Motor neuron (in vitro differentiated cells): ENCODE data around the gene TCP10L. TPM values are rescaled to one million over a fixed set of nuclear protein-coding genes. Genes with fewer than 3 reads are reported as not detected.
A peak's percentile ranks its signal among the peaks of the same experiment; 100 is the strongest.
"Not testable (repeated sequence)": the region's sequence is repeated elsewhere in the genome, so short reads cannot be mapped to it uniquely, and the experiment has no call there.

Experiments used
- ATAC-seq, 8 experiments: fragments of 200-7000 bp; cut with Tn5 transposase; replicated peaks in 6 of 8; 2 replicates each; pipeline ENCODE4 v1.8.0; 2021; ENCODE audit warnings: mild to moderate bottlenecking in 8 of 8, moderate library complexity in 8 of 8
- H3K27ac ChIP-seq, 2 donors: fragments of 250-450 bp; sonication (Bioruptor Pico); 2 replicates each; pipeline ENCODE4 v1.9.0; 2021; ENCODE audit warnings: antibody characterized with exemption in 2 of 2, mild to moderate bottlenecking in 2 of 2, moderate library complexity in 1 of 2
- H3K4me1 ChIP-seq, 2 donors: fragments of 250-450 bp; sonication (Bioruptor Pico); replicated peaks in 1 of 2; 2 replicates each; pipeline ENCODE4 v1.6.1; 2021; ENCODE audit warnings: antibody characterized with exemption in 2 of 2, mild to moderate bottlenecking in 2 of 2, moderate library complexity in 1 of 2
- H3K4me3 ChIP-seq, 5 donors: fragments of 250-450 bp; sonication (Bioruptor Pico); 2 replicates each; pipeline ENCODE4 v1.9.0; 2021; ENCODE audit warnings: antibody characterized with exemption in 5 of 5, mild to moderate bottlenecking in 5 of 5, moderate library complexity in 4 of 5
- WGBS, 10 experiments: fragments of 450-650 bp; shearing (Covaris generic); methylation state at CpG; one replicate each; pipeline ENCODE4 v1.0.0; 2022; 5-methylcytosine and 5-hydroxymethylcytosine counted together
- in situ Hi-C, 9 experiments: fragments of 400-800 bp; cut with MboI; loops; one replicate each; pipeline ENCODE4 v1.15.0; 2021; ENCODE audit warnings: low sequenced_read_pairs in 9 of 9, low pct_unique_long_range_greater_than_20kb in 2 of 9; ENCODE audit not compliant: unreplicated experiment in 9 of 9
- total RNA-seq, 8 experiments: library from RNA; unstranded; fragments of 300-600 nt; gene quantifications; 2 replicates each; pipeline versions ENCODE4 v1.2.3 to v1.2.4, GENCODE V29; 2022

Gene TCP10L
- total RNA-seq, 8 experiments from 2014 or later: 0.46 to 6.3 (median 1.6) TPM; not detected in 1

GRCh38 chr21:32545948-32546441, 39.3 kb downstream of the TCP10L start:
- Histone ChIP-seq H3K4me3 (no peak overlapping the region), H3K27ac (no peak overlapping the region), H3K4me1 (no peaks in the 10 kb centered on the region)
- in situ Hi-C loops: no loop called here
- WGBS, 10 experiments: 3 to 94% (median 84%) methylated on average over 3 to 6 of the region's 6 CpGs
- no peak for ATAC-seq

DNA sequence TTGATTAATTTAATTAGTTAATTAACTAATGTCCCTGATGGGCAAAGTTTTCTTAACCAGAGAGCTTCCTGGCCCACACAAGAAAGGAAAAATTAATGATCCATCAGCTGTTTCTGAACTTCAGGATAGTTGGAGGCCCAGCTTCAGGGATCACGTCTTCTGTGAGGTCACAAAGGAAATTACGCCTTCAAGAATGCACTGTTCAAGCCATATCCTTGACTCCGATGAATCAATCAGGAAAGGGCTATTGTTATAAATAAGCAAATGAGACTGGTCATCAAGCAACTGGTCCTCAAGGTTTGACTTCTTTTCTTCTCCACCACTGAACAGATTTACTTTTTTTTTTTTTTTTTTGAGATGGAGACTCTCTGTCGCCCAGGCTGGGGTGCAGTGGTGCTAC, 40.6 kb downstream of the TCP10L start:
- in situ Hi-C loops: no loop called here
- no peak for ATAC-seq
- WGBS, 10 experiments: 71 to 100% (median 89%) methylated on average over 1 to 4 of the region's 4 CpGs; no CpG with 5 or more reads in 1 of the 10 experiments
- H3K4me1 ChIP-seq: no peaks in the 10 kb centered on the region
- H3K4me3 ChIP-seq: no peak overlapping the region
- H3K27ac ChIP-seq: no peak overlapping the region

DNA sequence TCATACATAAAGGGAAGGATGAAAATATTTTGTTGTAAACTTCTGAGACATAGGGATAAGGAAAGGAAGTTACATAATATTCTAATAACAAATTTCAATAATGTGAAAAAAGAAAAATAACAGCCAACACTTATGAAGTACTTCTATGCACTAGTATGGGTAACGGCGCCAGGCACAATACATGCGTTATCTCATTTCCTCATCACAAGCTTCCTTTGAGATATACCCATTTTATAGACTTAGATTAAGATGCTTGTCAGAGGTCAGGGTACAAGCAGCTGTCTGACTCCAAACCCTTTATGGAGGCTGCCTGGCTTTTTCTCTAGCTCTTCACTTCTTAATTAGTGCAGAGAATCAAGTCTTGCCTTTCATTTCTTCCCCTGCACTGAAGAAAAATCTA, 41.3 kb downstream of the TCP10L start:
- Histone ChIP-seq H3K4me3 (no peak overlapping the region), H3K27ac (no peak overlapping the region), H3K4me1 (no peaks in the 10 kb centered on the region)
- ATAC-seq: no peak
- in situ Hi-C loops: no loop called here
- WGBS, 10 experiments: 61 to 100% (median 97%) methylated on average over 1 to 3 of the region's 3 CpGs; no CpG with 5 or more reads in 3 of the 10 experiments

GRCh38 chr21:32543056-32543455, 42.3 kb downstream of the TCP10L start:
- H3K4me1 ChIP-seq, ATAC-seq, H3K27ac ChIP-seq, in situ Hi-C loops, H3K4me3 ChIP-seq: not testable (repeated sequence)
- no CpG with 5 or more reads among the region's 2 CpGs for WGBS, 10 experiments

DNA sequence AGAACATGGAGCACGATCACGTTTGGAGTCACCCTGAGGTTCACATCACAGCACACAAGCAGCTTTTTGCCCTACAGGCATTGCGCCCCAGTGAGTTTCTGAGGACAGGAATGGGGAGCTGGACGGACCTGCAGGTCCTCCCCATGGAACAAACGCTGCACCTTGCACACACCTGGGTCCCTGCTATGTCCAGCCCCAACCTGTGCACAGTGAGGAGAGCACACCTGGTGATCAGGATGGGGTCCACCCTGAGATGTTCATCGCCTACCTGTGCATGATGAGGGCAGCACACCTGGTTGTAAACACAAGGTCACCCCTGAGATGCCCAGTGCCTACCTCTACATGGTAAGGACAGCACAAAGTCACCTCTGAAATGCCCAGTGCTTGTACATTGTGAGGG, 45.9 kb downstream of the TCP10L start:
- in situ Hi-C loops: no loop called here
- ATAC-seq: no peak
- H3K4me3 ChIP-seq: no peak overlapping the region
- H3K4me1 ChIP-seq: no peaks in the 10 kb centered on the region
- WGBS, 10 experiments: 40 to 96% (median 83%) methylated on average over 2 to 5 of the region's 6 CpGs; no CpG with 5 or more reads in 3 of the 10 experiments
- no peak overlapping the region for H3K27ac ChIP-seq

DNA sequence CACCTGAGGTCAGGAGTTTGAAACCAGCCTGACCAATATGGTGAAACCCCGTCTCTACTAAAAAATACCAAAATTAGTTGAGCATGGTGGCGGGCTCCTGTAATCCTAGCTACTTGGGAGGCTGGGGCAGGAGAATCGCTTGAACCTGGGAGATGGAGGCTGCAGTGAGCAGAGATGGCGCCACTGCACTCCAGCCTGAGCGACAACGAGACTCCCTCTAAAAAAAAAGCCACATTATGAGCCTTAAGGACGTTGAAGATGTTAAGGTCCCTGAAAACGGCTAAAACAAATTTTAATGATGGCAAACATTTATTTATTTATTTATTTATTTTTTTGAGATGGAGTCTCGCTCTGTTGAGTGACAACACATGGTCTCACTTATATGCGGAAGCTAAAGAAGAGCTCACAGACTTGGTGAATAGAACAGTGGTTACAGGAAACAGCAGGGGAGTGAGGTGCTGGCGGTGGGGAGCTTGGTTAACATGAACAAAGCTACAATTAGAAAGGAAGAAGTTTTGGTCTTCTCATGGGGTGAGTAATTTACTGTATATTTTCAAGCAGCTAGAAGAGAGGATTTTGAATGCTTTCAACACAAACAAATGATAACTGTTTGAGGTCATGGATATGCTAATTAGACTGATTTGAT, 47.1 kb downstream of the TCP10L start:
- ATAC-seq: no peak
- WGBS, 10 experiments: 61 to 100% (median 77%) methylated on average over 1 to 11 of the region's 11 CpGs; no CpG with 5 or more reads in 1 of the 10 experiments
- Histone ChIP-seq H3K27ac (no peak overlapping the region), H3K4me3 (no peak overlapping the region), H3K4me1 (no peaks in the 10 kb centered on the region)
- in situ Hi-C loops: no loop called here

DNA sequence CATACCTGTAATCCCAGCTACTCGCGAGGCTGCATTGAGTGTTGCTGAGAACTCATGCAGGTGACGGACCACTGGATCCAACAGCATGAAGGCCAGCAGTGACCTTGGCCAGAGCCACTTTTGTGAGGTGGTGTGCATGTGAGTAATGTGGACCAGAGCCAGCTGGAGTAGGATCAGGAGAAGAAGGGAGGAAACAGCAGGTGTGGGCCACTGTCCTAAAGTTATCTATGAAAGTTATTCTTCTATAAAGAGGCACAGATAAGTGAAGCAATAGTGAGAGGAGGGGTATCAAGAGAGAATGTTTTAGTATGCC, 47.8 kb downstream of the TCP10L start:
- Histone ChIP-seq H3K27ac (no peak overlapping the region), H3K4me3 (no peak overlapping the region), H3K4me1 (no peaks in the 10 kb centered on the region)
- no peak for ATAC-seq
- WGBS, 10 experiments: 60 to 100% (median 90%) methylated on average over 1 to 3 of the region's 3 CpGs; no CpG with 5 or more reads in 5 of the 10 experiments
- in situ Hi-C loops: no loop called here

DNA sequence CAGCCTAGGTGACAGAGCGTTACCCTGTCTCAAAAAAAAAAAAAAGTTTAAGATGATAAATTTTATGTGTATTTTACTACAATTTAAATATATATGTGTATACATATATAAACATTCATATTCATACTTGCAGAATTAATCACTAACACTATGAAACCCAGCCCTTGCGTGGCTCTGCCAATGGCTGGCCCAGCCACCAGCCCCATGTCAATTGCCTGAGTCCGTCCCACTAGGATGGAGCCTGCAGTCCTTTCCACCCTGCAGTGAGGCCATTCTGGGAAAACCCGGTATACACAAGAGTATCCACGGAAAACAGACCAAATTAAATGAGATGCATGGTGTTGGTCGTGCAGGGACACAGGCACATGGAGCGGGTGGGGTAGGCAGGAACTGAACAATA, 49.7 kb downstream of the TCP10L start:
- no peaks in the 10 kb centered on the region for H3K4me1 ChIP-seq
- H3K27ac ChIP-seq: no peak overlapping the region
- peak in 1 of 8 experiments; percentile 76 for ATAC-seq
- H3K4me3 ChIP-seq: no peak overlapping the region
- WGBS, 10 experiments: 55 to 100% (median 85%) methylated on average over 1 to 7 of the region's 7 CpGs; no CpG with 5 or more reads in 2 of the 10 experiments
- in situ Hi-C loops: no loop called here

DNA sequence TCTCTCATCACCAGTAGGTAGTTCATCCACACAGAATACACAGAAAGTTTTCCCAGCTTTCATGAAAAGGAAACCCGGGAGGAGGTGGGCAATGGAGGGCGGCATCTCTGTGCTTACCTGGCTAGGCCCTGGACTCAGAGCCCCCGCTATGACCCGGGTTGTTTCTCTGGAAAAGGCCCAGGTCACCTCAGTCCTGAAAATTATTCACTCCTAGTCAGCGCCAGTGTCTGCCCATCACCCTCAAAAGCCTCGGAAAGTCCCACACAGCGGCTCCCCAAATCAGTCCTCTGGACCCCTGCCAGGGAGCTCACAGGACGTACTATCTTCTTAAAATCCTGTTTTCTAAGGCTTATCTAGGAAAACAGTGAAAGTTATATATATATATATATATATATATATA, 51.2 kb downstream of the TCP10L start:
- ATAC-seq: no peak
- H3K4me3 ChIP-seq: no peak overlapping the region
- in situ Hi-C loops: no loop called here
- H3K27ac ChIP-seq: no peak overlapping the region
- no peaks in the 10 kb centered on the region for H3K4me1 ChIP-seq
- 76 to 100% (median 94%) methylated on average over 2 to 6 of the region's 8 CpGs; no CpG with 5 or more reads in 5 of the 10 experiments for whole genome bisulfite sequencing, 10 experiments

- Histone ChIP-seq H3K27ac (no peak overlapping the region), H3K4me1 (no peaks in the 10 kb centered on the region), H3K4me3 (no peak overlapping the region)
- no peak for ATAC-seq
- 73 to 88% methylated on average over 2 to 6 of the region's 7 CpGs; no CpG with 5 or more reads in 8 of the 10 experiments for WGBS, 10 experiments
- in situ Hi-C loops: no loop called here
These were observed 51.7 kb downstream of the TCP10L start for GRCh38 chr21:32533611-32534010.

GRCh38 chr21:32533053-32533452, 52.3 kb downstream of the TCP10L start:
- in situ Hi-C loops: no loop called here
- H3K27ac ChIP-seq: no peak overlapping the region
- H3K4me3 ChIP-seq: no peak overlapping the region
- WGBS, 10 experiments: 0 to 84% (median 70%) methylated on average over 1 to 3 of the region's 4 CpGs; no CpG with 5 or more reads in 7 of the 10 experiments
- ATAC-seq: no peak
- no peaks in the 10 kb centered on the region for H3K4me1 ChIP-seq

- Histone ChIP-seq H3K27ac (no peak overlapping the region), H3K4me1 (no peaks in the 10 kb centered on the region), H3K4me3 (no peak overlapping the region)
- 0 to 96% (median 68%) methylated on average over 1 to 4 of the region's 6 CpGs; no CpG with 5 or more reads in 7 of the 10 experiments for WGBS, 10 experiments
- ATAC-seq: no peak
- in situ Hi-C loops: no loop called here
These were observed 52.7 kb downstream of the TCP10L start for GRCh38 chr21:32532636-32533035.

GRCh38 chr21:32531561-32531960, 53.8 kb downstream of the TCP10L start:
- H3K4me3 ChIP-seq, H3K4me1 ChIP-seq, H3K27ac ChIP-seq, in situ Hi-C loops, ATAC-seq: not testable (repeated sequence)
- 60 to 100% methylated on average over 1 of the region's 3 CpGs; no CpG with 5 or more reads in 8 of the 10 experiments for WGBS, 10 experiments

DNA sequence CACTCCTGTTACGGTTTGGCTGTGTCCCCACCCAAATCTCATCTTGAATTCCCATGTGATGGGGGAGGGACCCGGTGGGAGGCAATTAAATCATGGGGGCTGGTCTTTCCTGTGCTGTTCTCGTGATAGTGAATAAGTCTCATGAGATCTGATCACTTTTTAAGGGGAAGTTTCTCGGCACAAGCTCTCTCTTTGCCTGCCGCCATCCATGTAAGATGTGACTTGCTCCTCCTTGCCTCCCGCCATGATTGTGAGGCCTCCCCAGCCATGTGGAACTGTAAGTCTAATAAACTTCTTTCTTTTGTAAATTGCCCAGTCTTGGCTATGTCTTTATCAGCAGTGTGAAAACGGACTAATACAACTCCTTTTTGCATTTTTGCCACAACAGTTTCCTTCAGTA, 54.5 kb downstream of the TCP10L start:
- WGBS, 10 experiments: 46 to 100% (median 78%) methylated on average over 1 to 6 of the region's 7 CpGs; no CpG with 5 or more reads in 2 of the 10 experiments
- H3K4me3 ChIP-seq, ATAC-seq, H3K27ac ChIP-seq, in situ Hi-C loops, H3K4me1 ChIP-seq: not testable (repeated sequence)
